HUDEP-2 (cell line): ENCODE results near the gene KLHDC8A.
"Not testable (repeated sequence)": the region's sequence is repeated elsewhere in the genome, so short reads cannot be mapped to it uniquely, and the experiment has no call there.

Experiments
- DNase-seq, 76 experiments: peaks; one replicate each; lab custom pipeline; 2025; ENCODE audit not compliant: unreplicated experiment in 76 of 76; lab: John Stamatoyannopoulos, UW

Gene KLHDC8A, protein sequence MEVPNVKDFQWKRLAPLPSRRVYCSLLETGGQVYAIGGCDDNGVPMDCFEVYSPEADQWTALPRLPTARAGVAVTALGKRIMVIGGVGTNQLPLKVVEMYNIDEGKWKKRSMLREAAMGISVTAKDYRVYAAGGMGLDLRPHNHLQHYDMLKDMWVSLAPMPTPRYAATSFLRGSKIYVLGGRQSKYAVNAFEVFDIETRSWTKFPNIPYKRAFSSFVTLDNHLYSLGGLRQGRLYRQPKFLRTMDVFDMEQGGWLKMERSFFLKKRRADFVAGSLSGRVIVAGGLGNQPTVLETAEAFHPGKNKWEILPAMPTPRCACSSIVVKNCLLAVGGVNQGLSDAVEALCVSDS

DNA sequence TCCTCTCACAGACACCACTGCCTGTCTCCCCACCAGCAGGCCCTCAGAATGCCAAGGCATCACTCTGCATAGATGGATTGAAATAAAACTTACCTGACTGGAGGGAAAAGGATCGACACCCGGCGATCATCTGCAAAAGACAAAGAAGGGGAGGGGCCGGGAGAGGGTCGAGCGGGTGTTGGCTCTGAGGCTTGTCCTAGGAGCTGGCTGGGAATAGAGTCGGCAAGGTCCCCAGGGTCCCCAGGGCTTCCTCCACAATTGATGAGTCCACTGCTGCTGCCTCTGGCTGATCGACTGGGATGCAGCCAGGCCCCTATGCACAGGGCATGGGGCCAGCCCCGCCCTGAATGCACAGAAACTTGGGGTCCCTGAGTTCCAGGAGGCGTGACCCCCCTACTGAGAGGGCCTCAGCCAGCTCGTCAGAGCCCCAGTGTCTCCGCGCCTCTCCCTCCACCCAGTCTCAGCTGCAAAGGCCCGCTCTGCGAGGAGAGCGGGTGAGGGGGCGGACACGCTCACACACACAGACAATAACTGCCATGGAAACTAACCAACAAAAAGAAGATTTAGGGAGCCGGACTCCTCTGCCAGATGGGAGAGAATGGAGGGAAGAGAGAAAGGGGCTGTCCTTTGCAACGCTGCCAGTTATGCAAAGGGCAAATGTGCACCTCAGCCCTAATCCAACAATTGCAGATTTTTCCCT lies at the start of gene KLHDC8A:
TSS of gene KLHDC8A (minus strand) at position 483 of the 700 bp plus-strand sequence. CDS start 13,318 bp downstream, outside the sequence.
- no peak for DNase-seq

DNA sequence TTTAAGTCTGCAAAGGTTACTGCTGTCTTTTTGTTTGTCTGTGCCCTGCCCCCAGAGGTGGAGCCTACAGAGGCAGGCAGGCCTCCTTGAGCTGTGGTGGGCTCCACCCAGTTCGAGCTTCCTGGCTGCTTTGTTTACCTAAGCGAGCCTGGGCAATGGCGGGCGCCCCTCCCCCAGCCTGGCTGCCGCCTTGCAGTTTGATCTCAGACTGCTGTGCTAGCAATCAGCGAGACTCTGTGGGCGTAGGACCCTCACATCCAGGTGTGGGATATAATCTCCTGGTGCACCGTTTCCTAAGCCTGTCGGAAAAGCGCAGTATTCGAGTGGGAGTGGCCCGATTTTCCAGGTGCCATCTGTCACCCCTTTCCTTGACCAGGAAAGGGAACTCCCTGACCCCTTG lies 49.5 kb upstream of the KLHDC8A start:
- DNase-seq = not testable (repeated sequence)

DNA sequence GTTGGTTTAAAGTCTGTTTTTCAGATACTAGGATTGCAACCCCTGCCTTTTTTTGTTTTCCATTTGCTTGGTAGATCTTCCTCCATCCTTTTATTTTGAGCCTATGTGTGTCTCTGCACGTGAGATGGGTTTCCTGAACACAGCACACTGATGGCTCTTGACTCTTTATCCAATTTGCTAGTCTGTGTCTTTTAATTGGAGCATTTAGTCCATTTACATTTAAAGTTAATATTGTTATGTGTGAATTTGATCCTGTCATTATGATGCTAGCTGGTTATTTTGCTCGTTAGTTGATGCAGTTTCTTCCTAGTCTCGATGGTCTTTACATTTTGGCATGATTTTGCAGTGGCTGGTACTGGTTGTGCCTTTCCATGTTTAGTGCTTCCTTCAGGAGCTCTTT lies 47.8 kb upstream of the KLHDC8A start:
- DNase-seq = not testable (repeated sequence)

DNA sequence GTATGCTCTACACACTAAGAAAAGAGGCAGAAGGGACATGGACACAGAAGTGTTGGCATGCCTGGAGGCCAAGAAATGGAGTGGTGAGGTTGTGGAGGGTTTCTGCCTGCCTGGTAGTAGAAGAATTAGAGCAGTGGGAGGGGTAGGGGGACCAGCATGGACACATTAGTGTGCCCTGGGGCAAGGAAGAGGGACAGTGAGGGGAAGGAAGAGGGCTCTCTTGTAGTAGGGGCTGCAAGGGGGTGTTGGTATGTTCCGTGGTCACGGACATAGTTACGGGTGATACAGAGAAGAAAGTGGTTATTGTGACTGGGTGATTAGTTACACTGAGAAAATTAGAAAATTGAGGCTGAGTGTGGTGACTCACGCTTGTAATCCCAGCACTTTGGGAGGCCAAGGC lies 41.9 kb upstream of the KLHDC8A start:
- DNase-seq = no peak

DNA sequence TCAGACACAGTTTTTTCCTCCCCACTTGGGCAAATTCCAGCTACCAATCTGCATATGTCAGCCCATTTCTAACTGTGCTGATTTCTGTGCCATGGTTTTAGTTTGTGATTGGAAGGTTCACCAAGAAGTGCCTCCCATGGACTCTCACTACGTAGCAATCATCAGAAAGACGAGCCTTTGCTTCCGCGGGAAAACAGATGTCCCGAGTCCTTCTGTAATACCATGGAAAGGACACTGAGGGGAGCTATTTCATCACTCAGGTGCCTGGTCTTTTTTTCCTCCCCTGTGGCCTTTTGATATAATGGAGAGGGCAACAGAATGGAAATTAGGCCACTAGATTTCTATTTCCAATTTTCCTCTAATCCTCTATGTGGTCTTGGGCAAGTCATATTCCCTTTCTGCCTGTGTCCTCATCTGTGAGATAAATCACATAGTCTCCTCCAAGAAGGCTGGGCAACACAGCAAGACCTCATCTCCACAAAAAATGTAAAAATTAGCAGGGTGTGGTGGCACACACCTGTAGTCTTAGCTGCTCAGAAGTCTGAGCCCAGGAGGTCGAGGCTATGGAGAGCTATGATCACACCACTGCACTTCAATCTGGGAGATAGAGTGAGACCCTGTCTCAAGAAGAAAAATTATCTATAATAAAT lies 40.4 kb upstream of the KLHDC8A start:
- peak in 15 of 76 experiments; percentile 2 to 36 (median 24) for DNase-seq

DNA sequence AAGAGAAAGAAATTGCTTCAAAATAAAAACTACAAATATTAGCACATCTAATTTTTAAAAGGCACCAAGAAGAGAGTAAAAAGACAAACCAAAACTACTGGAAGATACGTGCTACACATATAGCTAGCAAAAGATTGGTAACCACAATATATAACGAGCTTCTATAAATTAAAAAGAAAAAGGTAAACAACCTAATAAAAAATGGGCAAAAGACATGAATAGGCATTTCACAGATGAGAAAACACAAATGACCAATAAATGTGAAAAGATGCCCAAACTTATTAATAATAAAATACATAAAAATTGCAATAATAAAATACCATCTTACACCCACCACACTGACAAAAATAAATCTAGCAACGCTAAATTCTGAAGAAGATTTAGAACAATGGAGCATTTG lies 38.9 kb upstream of the KLHDC8A start:
- no peak for DNase-seq

DNA sequence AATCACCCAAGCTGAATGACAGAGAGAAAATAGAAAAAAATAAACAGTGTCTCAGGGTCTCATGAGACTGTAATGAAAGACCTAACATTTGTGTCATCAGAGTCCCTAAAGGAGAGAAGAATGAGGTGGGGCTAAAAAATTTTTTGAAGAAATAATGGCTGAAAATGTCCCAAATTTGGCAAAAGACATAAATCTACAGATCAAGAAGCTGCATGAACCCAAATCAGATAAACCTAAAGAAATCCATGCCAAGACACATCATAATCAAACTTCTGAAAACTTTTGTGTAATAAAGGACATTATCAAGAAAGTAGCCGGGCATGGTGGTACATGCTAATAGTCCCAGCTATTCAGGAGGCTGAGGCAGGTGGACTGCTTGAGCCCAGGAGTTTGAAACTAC lies 35.9 kb upstream of the KLHDC8A start:
- no peak for DNase-seq

DNA sequence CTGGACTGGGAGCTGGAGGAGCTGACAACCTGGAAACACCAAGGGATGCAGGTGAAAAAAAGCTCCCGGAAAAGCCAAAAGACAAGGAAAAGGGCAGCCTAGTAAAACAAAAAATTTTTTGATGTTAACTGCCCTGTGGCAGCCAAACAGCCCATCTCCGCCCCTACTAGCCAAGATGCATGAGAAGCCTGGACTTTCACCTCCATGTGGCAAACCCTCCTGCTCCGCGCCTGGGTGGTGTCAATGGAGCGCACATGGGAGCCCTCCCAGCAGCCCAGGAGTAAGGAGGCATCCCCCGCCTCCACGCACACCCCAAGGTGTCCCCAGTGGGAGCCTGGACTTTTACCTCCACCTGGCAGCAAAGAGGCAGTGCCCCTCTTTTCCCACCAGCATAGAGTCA lies 34.7 kb upstream of the KLHDC8A start:
- no peak for DNase-seq

DNA sequence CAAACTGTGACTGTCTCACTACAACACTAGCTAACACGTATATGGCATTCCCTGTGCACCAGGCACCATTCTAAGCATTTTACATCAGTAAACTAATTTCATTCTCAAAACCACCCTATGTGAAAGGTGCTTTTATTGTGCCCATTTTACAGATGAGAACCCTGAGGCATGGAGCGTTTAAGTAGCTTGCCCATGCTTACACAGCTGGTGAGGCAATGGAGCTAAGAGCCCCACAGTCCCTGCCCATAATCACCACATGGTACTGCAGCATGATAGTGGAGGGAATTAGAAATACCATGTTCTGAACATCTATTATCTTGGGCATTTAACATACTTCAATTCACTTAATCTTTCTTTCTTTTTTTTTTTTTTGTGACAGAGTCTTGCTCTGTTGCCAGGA lies 31.1 kb upstream of the KLHDC8A start:
- no peak for DNase-seq

DNA sequence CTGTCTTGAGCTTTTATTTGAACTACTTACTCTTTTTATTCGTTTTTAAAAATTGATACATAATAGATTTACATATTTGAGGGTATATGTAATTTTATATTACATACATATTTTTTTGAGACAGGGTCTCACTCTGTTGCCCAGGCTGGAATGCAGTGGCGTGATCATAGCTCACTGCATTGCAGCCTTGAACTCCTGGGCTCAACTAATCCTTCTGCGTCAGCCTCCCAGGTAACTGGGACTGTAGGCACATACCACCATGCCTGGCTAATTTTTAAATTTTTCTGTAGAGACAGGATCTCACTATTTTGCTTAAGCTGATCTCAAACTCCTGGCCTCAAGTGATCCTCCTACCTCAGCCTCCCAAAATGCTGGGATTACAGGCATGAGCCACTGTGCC lies 26.3 kb upstream of the KLHDC8A start:
- not testable (repeated sequence) for DNase-seq

DNA sequence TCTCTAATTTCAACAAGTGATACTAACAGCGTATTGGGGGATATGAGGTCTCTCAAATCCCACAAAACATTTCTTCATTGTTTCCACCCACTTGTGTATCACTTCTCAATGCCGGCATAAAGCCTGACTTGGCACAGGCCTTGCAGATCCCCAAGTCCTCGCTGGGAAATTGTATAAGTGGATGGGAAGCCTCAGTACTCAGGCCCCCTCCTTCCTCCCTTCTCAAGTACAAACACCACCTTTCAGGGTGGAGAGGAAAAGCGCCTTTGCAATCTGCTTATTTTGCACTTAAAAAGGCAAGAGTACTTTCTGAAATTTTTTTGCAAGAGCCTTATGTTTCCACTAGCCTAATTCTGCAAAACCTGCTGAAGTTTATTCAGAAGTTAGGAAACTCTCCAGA lies 25.8 kb upstream of the KLHDC8A start:
- no peak for DNase-seq

DNA sequence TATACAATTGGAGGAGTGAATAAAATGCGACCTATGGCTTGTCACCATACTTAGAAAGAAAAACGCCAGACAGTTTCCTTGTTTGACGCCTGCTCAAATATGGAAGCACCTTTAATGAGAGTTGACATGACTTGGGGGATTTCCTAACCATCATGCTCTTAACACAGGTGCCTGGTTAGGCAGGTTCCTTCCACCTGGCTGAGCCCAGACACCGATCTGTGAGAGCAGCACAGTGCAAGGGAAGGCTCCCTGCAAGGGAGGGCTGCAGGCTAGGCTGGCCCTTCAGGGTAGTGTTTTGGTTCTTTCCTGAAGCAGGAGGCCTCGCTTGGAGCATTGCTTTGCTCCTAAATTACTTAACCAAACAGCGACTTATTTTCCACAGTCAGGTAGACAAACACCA lies 24.6 kb upstream of the KLHDC8A start:
- no peak for DNase-seq

DNA sequence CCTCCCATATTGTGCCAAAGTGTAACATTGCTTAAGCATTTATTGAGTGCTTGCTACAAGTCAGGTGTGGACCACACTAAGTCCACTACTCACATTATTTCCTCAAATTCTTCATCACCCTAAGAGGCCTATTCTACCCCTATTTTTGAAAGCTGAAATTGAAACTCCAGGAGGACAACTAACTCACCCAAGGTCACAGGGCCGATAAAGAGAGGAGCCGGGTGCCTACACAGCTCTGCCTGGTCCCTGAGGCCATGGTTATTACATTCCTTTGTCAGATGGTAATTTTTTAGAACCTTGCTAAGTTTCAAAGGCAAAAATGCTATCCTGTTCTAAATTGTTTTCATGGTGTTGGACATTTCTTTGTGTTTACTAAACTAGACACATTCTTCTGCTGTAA lies 24.2 kb upstream of the KLHDC8A start:
- DNase-seq = no peak

DNA sequence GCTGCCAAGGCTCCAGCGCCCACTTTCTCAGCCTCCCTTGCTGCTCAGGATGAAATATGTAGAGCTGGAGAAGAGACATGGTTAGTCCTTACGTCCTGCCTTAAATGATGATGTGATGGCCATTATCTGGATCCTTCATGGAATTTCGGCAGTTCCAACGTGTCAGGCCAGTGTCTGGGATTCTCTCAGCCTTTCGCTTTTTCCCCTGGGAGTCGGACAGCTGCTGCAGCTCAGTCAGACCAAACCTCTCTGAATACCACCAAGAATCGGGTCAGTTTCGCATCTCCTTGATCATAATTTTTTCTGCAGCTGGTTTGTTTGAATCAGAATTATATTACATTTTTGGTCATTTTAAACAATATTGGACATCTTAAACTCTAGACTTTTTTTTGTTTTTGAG lies 22.3 kb upstream of the KLHDC8A start:
- DNase-seq = no peak

DNA sequence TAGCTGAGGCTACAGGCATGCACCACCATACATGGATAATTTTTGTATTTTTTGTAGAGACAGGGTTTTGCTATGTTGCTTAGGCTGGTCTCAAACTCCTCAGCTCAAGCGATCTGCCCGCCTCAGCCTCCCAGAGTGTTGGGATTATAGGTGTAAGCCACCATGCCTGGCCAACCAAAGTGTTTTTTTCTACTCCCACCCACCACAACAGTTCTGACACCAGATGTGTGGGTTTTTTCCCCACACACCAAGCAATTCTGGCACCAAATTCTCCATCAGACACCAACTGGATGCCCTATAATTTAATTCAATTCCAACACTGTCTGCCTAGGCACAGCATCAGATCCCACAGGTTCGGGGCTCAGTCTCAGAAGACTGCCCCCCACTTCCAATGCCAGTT lies 20.6 kb upstream of the KLHDC8A start:
- DNase-seq = no peak

DNA sequence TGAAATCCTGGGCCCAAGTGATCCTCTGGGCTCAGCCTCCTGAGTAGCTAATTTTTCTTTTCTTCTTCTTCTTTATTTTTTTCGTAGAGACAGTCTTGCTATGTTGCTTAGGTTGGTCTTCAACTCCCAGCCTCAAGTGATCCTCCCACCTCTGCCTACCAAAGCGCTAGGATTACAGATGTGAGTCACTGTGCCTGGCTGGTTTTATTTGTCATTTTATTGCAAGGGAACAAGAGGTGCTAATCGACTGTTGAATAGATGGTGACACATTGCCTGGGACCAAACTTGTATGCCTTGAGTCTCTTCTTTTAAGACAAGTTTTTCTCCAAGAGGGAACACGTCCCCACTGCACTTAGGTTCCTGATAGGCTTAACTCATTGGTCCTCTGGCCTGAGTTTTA lies 20.0 kb upstream of the KLHDC8A start:
- DNase-seq = no peak

DNA sequence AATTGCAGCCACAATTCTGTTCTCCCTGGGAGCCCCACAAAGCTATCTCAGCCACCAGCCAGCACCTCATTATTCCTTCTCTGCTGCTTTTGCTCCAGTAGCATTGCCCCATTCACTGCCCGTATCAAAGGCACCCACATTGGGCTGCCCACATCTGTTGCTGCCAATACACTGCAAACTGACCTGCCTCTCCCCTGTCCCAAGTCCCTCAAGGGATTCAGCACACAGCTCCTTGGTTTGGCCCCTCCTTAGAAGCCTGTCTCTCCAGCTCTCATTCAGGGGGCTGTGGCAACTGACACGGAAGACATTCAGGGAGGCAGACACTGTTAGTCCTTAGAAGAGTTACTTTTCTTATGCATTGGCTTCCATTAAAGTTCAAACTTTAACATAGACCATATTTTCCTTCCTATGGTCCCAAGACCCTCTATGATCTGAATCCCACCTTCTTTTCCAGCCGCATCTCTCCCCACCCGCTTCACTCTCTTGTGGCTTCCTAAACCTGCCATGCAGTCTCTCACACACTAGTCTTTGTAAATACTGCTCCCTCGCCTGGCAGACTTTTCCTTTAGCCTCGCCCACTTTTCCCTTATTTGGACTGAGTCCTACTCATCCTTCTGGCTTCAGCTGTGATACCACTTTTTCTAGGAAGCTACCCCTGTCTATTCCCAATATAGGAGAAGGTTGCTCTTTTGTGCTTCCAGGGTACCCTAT lies 19.3 kb upstream of the KLHDC8A start:
- DNase-seq = no peak

DNA sequence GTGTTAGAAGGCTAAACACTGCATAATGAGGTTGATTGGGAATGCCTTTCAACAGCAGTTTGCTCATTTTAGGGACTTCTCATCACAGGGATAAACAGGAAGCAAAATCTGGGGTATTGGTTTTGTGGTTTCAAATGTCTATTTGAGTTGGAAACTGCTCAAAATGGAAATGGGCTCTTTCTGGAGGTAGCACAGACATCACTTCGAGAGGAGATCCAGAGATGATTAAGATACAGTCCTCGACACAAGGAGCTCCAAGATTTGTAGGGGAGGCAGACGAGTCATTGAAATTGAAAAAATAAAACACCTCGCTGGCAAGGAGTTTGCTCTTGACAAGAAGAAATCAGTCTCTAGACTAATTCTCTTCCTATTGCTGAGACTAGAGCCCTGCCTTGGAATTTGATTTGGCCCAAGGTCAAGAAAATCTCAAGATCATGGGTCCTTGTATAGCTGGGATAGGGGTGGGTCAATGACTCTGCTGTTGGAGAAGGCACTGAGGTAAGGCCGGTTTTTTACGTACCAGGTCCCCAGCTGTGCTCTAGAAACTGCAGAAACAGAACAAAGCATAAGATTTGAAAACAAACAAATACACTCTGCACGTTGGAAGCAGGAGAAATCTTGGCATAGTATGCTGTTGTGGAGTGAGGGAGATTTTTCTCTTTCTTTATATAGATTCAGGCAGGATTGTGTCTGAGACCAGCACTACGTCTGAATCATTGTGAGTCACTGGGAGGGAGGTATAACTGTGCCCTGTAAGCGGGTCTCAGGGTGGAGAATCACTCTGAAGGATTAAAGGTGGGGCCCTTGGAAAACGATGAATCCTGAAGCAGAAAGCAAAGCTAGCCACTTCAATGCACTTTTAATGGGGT lies 17.7 kb upstream of the KLHDC8A start:
- no peak for DNase-seq

DNA sequence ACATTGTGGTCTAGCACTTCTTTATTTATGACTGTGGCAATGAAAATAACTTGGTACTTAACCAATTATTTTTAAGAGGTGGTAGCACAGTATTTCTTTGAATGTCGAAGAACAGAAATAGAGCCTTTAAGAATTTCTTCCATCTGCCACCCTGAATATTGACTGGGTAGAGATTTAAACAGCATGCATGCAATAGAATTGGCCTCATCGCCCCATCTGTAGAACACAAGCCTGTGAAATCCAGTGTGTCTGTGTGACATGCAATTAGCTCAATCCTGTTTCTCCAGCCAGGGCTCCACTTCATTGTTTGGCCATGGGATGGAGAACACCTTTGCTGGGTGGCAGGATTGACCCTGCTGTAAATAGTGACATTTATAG lies 17.1 kb upstream of the KLHDC8A start:
- DNase-seq = no peak
